ENCODE data around the gene AURKB.
"Not testable (repeated sequence)": the region's sequence is repeated elsewhere in the genome, so short reads cannot be mapped to it uniquely, and the experiment has no call there.

Gene AURKB

DNA sequence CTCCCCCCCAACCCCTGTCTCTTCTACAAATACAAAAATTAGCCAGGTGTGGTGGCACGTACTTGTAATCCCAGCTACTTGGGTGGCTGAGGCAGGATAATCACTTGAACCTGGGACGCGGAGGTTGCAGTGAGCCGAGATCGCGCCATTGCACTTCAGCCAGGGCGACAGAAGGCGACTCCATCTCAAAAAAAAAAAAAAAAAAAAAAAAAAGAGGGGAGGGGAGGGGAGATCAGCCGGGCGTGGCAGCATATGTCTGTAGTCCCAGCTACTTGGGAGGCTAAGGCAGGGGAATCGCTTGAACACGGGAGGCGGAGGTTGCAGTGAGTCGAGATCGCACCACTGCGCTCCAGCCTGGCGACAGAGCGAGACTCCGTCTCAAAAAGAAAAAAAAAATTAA is 40.2 kb downstream of the AURKB start:
- intact Hi-C loops (cut with DNase I) = not testable (repeated sequence)

DNA sequence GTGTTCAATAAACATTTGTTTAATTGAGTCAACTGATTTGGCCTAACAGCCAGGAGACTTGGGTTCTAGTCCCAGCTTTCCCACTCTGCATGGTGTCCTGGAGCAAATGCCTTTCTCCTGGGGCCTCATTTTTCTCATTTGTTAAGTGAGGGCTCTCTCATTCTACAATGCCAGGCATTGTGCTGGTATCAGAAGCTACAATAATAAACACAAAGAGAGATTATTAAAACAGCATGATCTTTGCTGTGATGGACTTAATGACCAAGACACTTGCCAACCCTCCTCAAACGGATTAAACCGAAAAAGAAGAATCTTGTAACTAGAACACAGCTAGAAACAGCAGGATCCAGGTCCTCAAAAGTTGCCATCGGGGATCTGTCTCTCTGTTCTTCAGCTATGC is 42.8 kb downstream of the AURKB start:
- DNase-seq = no peak

More for the DNA sequence above, 40.2 kb downstream of the AURKB start:
- DNase-seq = peak in 1 of 42 donors; percentile 1

DNA sequence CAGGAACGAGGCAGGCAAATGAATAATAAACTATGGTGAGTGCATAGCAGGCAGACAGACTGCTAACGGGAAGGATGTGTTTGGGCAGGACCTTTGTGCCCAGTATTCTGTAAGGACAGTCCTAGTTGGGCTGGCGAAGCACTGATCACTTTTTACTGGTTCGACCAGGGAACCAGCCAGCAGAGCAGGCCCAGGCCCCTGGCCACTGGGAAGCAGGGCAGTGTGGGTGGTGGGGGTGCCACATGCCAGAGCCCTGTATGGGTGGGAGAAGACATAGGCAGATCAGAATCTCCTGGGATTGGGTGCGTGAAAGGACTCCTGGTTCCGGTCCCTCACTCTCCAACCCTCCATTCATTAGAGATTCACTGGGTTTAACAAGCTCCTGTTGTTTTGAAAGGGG is 43.6 kb downstream of the AURKB start:
- intact Hi-C loops (cut with DNase I) = no loop called here
- no peak for DNase-seq

More for the DNA sequence above, 42.8 kb downstream of the AURKB start:
- intact Hi-C loops (cut with DNase I) = no loop called here

DNA sequence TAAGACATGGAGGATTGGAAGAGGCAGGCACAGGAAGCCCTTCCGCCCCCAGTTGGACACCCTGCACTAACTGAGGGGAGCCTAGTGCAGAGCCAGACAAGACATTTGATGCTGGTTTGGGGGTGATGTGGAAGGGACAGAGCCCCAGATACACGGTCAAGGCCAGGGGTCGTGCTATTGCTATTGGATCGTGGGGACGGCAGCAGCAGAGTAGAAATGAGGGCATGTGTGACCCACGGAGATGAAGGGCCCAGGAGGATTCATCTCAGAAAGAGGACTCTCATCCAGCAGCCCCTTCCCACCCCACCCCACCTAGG is 45.6 kb downstream of the AURKB start:
- no peak for DNase-seq
- intact Hi-C loops (cut with DNase I) = no loop called here

DNA sequence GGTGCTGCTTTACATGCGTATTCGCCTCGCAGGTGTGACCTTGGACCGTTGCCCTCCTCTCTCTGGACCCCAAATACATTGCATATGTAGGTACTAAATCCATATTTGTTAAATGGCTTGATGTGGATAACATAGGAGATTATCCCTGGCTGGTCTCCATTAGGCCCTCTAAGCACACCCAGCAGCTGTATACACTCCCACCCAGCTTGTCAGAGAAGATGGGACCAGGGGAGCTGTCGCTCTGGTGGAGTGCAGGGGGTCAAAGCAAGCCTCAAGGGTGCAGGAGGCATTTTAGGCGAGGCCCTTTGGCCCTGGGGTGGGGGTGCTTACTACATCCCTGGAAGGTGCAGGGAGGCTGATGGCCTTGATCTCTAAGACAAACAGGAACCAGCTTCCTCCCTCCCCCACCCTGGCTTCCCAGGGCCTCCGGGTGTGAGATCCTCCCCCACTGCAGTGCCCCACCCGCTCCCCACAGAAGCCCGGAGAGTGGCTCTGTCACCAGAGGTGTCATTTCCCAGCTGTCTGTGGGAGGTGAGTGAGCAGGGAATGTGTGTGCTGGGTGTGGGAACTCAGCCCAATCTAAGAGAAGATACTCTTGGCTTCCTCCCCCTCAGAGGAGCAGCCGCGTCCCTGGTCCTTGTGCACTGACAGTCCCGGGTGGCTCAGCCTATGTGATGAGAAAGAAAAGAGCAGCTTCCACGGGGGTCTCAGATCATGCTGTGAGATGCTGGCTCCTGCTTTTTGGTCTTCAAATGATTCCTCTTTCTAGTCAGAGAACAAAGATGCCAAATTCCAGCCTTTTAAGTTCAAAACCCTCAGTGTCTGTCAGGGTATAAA is 46.2 kb downstream of the AURKB start:
- intact Hi-C loops (cut with DNase I) = no loop called here
- peak; percentile 55 to 96 (median 82) for DNase-seq

DNA sequence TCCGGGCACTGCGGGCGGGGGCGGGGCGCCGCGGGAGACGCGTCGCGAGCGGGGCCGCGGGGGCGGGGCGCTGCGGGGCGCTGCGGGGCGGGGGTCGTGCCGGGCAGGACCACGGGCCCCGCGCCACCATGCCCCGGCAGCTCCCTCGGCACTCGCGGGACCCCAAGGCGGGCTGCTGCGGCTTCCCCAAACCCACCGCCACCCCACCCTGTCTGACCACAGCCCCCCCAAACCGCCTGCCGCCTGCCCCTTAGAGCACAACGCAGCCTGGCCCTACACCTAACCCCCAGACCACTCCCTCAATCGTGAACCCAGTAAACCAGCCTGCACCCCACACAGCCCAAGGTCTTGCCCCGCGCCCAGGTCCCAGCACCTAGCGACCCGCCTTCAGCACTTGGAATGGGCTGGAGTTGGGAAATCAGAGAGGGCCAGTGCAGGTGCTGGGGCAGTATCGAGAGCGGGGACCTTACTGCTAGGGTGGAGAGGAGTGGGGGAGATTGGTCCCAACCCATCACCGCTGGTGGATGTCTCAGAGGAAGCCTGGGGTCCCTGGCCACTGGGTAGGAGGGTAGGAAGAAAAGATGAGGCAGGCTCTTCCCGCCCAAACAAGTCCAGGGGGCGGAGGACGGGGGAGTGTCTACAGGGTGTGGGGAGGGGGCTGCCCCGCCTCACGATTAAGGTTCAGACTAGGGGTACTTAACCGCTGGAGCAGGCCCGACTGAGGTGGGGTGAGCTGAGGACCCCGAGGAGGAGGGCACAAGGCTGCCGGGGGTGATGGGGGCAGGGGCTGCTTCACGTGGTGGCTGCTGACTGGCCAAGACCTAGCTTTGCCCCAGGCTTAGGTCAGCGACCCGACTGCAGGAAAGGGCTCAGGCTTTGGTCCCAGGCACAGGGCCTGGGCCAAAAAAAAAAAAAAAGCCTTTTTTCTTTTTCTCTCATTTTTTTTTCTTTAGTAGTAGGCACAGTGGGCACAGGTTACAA is 47.1 kb downstream of the AURKB start:
- DNase-seq = peak in 8 of 42 donors; percentile 32 to 59 (median 41)
- intact Hi-C loops (cut with DNase I) = no loop called here

DNA sequence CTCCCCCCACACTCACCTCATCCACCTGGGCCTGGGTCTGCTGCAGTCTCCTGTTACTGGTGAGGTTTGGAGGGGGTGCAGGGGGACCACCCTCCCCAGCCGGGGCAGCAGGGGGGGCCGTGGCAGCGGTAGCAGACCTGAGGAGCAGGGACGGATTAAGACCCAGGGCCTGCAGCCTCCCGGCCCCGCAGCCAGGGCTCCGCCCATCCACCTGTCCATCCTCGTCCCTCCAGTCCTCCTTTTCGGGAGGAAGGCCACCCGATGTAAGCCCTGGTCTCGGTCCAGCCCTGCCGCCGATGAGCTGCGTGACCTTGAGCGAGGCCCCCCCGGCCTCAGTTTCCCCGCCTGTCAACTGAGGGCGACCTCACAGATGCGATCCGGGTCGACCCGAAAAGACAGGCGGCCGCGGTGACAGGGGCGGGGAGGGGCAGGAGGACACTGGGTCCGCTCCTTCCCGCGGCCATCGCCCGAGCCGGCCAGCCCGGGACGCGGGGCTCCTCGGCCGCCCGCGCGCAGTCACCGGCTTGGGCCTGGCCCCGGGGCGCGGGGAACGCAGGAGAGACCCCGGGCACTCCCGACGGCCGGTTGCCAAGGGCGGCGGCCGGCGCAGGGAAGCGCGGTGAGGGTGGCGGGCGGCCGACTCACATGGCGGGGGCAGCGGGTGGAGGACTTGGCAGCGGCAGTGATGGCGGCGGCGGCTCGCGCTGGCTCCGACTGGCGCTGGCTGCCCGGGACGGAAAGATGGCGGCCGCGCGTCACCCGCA is 48.0 kb downstream of the AURKB start, which contains the start of gene VAMP2:
Gene VAMP2 (minus strand): TSS at position 716 of the 764 bp plus-strand sequence. CDS start 69 bp downstream, at position 647.
- intact Hi-C loops (cut with DNase I) = no loop called here
- peak in 41 of 42 donors; percentile 55 to 94 (median 86) for DNase-seq

DNA sequence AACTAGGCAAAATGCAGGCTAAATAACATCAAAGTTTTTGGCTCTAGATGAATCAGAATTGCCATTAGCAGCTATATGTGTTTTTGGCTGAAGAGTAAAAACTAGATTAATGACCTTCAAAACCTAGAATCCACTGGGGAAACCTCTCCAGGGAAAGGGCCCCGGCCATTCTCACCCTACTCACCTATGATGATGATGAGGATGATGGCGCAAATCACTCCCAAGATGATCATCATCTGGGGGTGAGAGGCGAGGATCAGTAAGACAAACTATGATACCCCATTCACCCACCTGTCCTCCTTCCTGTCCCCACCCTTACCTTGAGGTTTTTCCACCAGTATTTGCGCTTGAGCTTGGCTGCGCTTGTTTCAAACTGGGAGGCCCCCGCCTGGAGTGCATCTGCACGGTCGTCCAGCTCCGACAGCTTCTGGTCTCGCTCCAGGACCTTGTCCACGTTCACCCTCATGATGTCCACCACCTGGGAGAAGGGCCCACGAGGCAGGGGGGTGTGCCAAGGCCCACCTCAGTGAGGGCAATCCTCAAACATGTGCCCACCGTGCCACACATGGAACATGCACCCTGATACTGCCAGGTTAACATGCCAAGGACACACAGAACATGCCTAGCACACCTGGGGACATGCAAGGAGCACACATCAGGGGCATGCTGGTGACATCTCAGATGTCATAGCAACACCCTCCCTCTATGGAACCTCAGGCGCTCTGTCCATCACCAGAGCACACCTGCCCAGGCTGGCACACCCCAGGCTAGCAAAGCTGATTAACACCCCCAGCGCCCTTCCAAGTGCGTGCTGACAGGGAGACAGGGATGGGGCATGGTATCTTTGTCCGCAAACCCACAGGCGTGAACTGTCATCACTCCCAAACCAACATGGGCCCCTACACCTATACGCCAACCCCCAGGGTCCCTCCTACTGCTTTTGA is 48.8 kb downstream of the AURKB start:
- intact Hi-C loops (cut with DNase I) = no loop called here
- DNase-seq = no peak

DNA sequence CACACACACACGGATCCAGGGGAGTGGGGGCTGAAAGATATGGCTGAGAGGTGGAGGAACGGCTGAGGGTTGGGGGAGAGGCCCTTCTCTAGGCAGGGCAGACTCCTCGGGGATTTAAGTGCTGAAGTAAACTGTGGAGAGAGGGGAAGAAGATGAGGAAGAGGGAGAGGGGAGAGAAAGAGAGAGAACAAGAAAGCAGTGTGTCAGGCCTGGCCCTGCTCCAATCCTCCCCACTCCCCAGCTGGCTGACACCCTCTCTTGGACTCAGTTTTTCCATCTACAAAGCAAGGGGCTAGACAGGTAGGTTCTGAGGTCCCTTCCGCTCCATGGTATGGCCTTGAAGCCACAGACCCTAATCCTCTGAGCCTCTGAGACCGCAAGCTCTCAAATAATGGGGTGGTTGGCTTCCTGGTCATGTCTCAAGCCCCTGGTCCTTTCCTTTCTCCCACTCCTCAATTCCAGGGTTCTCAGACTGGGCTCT is 49.6 kb downstream of the AURKB start:
- intact Hi-C loops (cut with DNase I) = no loop called here
- DNase-seq = peak in 1 of 42 donors; percentile 50

DNA sequence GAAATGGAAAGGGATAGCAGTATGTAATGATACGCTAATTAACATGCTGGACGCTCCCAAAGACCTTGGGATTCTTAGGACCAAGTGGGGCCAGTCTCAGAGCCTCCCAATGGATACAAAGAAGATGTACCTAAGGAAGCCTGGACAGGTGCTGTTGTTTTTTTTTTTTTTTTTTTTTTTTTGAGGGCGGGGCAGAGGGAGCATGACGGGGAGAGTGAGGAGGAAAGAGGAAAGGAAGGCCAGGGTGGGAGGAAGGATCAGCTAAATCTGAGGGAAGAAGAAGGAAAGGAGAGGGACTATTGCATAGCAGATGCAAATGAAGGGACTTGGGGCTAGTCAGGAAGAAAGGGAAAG is 50.2 kb downstream of the AURKB start:
- intact Hi-C loops (cut with DNase I) = no loop called here
- DNase-seq = peak in 1 of 42 donors; percentile 3

DNA sequence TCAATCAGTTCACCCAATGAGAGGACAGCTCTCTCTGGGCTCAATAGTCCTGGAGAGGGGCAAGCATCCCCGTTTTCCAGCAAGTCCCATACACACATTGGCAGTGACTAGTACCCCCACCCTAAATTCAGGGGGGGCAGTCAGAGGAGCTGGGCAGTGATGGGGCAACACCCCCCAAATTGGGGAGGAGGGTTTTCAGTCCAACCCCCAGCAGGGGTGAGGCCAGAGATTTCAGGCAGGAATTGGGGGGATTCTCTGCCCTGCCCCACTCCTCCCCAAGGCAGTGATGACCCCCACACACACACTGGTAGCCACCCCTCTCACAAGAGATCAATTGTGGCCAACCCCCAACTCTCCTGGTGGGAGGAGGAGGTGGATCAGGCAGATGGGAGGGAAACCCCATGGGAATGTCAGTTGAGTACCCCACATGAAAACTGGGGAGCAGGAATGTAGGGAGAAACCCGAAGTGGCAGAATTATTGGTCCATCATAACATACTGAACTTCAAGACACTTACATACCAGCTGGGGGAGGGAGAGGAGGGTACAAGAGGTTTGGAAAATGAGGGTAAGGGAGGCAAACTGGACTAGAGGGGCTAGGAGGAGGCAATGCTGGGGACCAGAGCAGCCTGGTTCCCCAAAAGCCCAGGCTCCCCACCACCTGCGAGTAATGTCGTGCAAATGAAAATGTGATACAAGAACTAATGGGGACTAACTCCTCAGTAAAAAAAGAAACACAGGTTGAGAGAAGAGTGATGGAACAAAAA is 50.7 kb downstream of the AURKB start:
- DNase-seq = peak in 1 of 42 donors; percentile 3
- intact Hi-C loops (cut with DNase I) = loop anchor here (5.0 kb wide), 1 partner anchor 37 kb away; the partner anchor contains the start of gene HES7

DNA sequence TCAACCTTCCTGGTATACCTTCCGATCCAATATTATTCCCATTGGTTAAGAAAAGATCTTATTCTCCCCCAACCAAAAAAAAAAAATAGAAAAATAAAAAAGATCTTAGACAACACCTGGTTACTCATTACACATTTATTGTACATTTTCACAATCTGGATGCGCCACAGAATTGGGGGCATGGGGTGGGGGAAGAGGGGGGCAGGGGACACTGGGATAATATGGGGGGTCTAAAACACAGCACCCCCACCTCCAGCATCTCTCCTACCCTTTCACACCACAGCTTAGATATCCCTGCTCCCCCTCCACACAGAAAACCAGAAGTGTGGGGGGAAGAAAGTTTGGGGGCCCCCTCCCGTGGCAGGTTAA is 51.4 kb downstream of the AURKB start:
- DNase-seq = peak in 1 of 42 donors; percentile 5
- intact Hi-C loops (cut with DNase I) = loop anchor here (5.0 kb wide), 1 partner anchor 37 kb away; the partner anchor contains the start of gene HES7

DNA sequence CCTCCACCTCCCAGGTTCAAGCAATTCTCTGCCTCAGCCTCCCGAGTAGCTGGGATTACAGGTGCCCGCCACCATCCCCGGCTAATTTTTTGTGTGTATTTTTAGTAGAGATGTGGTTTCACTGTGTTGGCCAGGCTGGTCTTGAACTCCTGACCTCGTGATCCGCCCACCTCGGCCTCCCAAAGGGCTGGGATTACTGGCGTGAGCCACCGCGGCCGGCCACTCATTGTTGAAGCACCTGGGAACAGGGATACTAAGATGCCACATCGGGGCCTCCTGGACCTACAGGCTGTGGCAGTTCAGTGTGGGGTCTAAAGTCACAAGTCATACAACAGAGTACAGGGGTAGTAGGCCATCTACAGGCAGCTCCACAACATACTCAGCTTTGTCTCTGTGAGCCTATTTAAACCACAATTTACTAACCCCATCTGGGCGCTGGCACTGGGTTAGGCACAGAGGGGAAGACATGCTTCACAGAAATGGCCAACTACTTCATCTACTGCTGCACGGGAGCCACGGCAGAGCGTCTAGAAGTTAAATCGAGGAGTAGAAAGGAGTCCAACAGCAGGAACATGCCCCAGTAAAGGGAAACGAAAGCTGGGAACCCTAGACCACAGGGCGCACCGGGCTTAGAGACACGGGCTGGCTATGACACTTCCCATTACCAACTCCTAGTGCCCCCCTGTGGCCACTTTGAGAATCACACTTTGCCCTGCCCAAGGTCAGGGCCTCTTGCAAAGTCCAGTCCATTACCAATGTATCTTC is 51.9 kb downstream of the AURKB start:
- peak; percentile 77 to 98 (median 93) for DNase-seq
- intact Hi-C loops (cut with DNase I) = loop anchor here (5.0 kb wide), 1 partner anchor 36 kb away; the partner anchor contains the start of gene HES7

DNA sequence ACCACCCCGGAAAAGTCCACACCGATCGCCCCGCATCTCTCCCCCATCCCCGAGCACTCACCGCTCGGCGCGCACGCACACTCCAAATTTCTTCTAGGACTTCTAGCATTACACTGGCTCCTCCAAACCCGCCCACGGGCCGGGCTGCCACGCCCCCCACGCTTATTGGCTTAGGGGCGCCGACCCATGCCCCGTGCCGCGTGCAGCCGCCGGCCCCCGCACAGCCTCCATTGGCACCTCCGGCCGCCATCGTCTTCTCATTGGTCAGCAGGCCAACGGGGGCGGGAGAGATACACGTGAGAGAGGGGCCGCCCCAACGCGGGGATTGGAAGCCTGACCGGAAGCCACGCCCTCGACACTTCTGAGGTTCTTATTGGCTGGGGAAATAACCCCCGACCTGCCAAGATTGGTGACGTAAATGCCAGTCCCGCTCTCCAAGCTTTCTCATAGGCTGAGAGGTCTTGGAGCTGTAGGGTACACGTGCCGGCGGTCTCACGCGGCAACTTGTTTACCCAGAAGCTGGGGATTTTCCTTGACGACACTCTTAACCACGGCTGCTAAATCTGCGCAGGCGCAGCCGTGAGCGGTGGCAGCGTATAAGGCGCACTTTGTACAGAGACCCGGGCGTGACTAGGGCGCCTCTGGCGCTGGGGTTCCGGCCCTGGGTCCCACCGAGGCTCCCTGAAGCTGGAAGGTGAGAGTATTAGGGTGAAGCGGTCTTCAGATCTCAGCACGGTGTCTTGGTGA is 54.0 kb downstream of the AURKB start:
- peak; percentile 98 to 100 (median 99) for DNase-seq
- intact Hi-C loops (cut with DNase I) = loop anchor here (2.0 to 5.0 kb wide), 2 partner anchors 30 to 34 kb away; partner anchors contain the start of gene HES7

DNA sequence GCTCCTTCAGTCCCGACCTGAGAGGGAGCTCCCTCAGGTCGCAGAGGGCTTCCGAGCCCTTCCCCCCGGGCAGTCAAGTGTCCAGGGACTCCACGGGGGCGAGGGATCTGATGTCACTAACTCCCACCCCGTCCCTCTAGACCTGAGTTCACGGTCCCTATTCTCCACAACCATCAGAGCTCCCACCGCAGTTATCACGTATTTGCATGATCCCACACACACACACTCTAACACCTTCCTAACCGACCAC is 54.5 kb downstream of the AURKB start:
- DNase-seq = peak in 2 of 42 donors; percentile 9 to 21
- intact Hi-C loops (cut with DNase I) = loop anchor here (2.0 to 5.0 kb wide), 2 partner anchors 31 to 34 kb away; partner anchors contain the start of gene HES7

Data from head of caudate nucleus (tissue), 42 donors.